Activated CD8-positive, alpha-beta T cell treated with anti-CD3 and anti-CD28 coated beads for 36 hours (primary cell): ENCODE data around the gene RRM2. TPM values are rescaled to one million over a fixed set of nuclear protein-coding genes. Genes with fewer than 3 reads are reported as not detected.

Experiments
- ATAC-seq: fragments of 200-7000 bp; cut with Tn5 transposase; one replicate; pipeline ENCODE4 v1.10.0; 2021; ENCODE audit warnings: mild to moderate bottlenecking, moderate library complexity
- CTCF ChIA-PET: fragments of 350-600 bp; sonication (Branson Sonifier 250); formaldehyde crosslinking; loops from one replicate; lab custom pipeline; 2021; ENCODE audit warnings: antibody characterized with exemption; lab: Charles Lee
- POLR2A ChIA-PET: fragments of 350-600 bp; sonication (Branson Sonifier 250); formaldehyde crosslinking; loops from one replicate; lab custom pipeline; 2021; ENCODE audit warnings: antibody characterized with exemption; lab: Charles Lee
- DNase-seq: peaks from one replicate; pipeline ENCODE4 v3.0.0-alpha.2; 2020
- H3K27ac Mint-ChIP-seq: one replicate; pipeline ENCODE4 v1.8.0; 2021; ENCODE audit warnings: mild to moderate bottlenecking, mixed read lengths
- H3K27me3 Mint-ChIP-seq: one replicate; pipeline ENCODE4 v1.8.0; 2021; ENCODE audit warnings: mixed read lengths
- H3K36me3 Mint-ChIP-seq: one replicate; pipeline ENCODE4 v1.8.0; 2021; ENCODE audit warnings: low read depth, mixed read lengths
- H3K4me1 Mint-ChIP-seq: one replicate; pipeline ENCODE4 v1.8.0; 2021; ENCODE audit warnings: low read depth, mixed read lengths
- H3K4me3 Mint-ChIP-seq: one replicate; pipeline ENCODE4 v1.8.0; 2021; ENCODE audit warnings: mild to moderate bottlenecking, moderate library complexity, mixed read lengths
- H3K9me3 Mint-ChIP-seq: one replicate; pipeline ENCODE4 v1.8.0; 2021; ENCODE audit warnings: mixed read lengths
- intact Hi-C: fragments of 100-400 bp; cut with micrococcal nuclease; formaldehyde crosslinking; loops from one replicate; pipeline ENCODE4 v1.10.0; 2022
- total RNA-seq, 2 experiments: library from RNA; stranded (reverse); gene quantifications; one replicate each; pipeline ENCODE4 v1.2.3, GENCODE V29; 2021
- TF ChIP-seq, protein P1 (sequence below): fragments of 200-600 bp; IDR thresholded peaks from one replicate; pipeline ENCODE4 v1.8.0; 2022; ENCODE audit warnings: antibody characterized with exemption, mild to moderate bottlenecking

RRM2 gene
- total RNA-seq, 2 experiments from 2014 or later, result 368 to 396 TPM

DNA sequence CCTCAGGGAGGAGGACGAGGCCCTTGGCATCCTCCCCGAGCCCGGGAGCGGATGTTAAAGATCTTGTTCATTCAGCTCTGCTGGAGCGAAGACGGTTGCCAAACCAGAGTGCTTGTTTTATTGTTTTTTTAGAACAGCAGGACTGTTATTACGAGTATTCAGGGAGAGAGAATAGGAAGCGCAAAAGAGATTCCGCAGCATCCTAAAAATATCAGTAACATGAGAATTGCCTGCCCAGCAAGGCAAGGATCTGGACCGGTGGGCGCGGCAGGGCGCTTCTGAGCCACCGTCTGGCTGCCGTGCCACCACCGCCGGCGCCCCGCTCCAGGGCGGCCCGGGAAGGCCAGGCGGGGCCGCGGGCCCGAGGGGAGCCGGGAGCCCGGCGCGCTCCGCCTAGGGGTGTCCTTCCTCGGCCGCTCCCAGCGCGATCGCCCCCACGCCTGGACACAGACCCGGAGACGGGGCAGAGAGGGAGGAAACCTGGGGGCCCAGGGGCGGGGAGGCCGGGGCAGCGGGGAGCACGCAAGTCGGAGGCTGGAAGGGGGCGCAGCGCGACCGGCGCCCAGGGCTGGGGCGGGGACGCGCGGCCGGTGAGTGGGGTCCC, 43.2 kb upstream of the RRM2 start:
- ATAC-seq (peak; percentile 26), DNase-seq (peak; percentile 26)
- Mint-ChIP-seq H3K27ac (no peak overlapping the region), H3K4me3 (peak overlapping the region; percentile 66), H3K36me3 (no peaks in the 10 kb centered on the region), H3K27me3 (peaks cover 67% of the 10 kb centered on the region), H3K4me1 (peaks cover 24% of the 10 kb centered on the region), H3K9me3 (no peaks in the 10 kb centered on the region)
- intact Hi-C loops, result no loop called here
- ChIA-PET CTCF (interaction anchor here (0.9 to 2.2 kb wide), 7 partner anchors 11 to 356 kb away, joined by 3 to 15 read pairs (median 4); no protein-coding TSS in a partner anchor), POLR2A (interaction anchor here (0.7 to 1.2 kb wide), 2 partner anchors 30 to 44 kb away, joined by 3 to 4 read pairs; partner anchors contain the start of gene RRM2)
- TF ChIP-seq, protein P1, sequence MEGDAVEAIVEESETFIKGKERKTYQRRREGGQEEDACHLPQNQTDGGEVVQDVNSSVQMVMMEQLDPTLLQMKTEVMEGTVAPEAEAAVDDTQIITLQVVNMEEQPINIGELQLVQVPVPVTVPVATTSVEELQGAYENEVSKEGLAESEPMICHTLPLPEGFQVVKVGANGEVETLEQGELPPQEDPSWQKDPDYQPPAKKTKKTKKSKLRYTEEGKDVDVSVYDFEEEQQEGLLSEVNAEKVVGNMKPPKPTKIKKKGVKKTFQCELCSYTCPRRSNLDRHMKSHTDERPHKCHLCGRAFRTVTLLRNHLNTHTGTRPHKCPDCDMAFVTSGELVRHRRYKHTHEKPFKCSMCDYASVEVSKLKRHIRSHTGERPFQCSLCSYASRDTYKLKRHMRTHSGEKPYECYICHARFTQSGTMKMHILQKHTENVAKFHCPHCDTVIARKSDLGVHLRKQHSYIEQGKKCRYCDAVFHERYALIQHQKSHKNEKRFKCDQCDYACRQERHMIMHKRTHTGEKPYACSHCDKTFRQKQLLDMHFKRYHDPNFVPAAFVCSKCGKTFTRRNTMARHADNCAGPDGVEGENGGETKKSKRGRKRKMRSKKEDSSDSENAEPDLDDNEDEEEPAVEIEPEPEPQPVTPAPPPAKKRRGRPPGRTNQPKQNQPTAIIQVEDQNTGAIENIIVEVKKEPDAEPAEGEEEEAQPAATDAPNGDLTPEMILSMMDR, result no peak

DNA sequence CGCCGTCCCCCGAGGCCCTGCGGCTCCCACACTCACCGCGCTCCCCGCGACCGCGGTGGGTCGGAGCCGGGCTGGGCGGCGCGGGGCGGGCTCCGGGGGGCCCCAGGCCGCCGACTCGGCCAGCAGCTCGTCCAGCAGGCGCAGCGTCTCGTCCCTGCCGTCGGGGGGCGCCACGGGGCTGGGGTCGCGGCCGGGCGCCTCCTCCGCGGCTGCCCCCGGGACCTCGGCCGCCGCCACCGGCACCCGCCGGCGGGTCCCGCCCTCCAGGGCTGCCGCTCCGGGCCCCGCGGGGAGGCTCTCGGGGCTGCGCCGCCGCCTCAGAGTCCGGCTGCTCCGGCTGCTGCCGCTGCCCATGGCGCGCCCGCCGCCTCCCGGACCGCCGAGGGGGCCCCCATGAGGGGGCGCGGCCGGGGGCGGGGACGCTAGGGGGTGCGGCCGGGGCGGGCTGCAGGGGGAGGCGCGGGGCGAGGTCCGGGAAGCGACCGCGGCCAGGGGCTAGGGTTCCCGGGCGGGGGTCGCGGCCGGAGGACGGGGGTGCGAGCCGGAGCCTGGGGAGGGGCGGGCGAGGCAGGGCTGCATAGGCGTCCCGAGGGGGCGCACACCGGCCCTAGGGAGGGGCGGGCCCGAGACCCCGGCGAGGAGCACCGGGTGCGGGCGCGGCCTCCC, 42.5 kb upstream of the RRM2 start, which contains the start of gene CYS1:
CYS1 (minus strand) TSS at position 542 of the 666 bp plus-strand sequence; CDS start at position 354, 188 bp downstream.
- Mint-ChIP-seq H3K36me3 (no peaks in the 10 kb centered on the region), H3K27me3 (peaks cover 69% of the 10 kb centered on the region), H3K27ac (no peak within 1 kb of the TSS), H3K4me3 (peak within 1 kb of the TSS; percentile 66), H3K9me3 (no peaks in the 10 kb centered on the region), H3K4me1 (peaks cover 26% of the 10 kb centered on the region)
- ATAC-seq (peak; percentile 55), DNase-seq (peak; percentile 35)
- TF ChIP-seq, protein P1, result no peak
- POLR2A ChIA-PET, result interaction anchor here (1.3 kb wide), 1 partner anchor 10 kb away, joined by 3 read pairs; no protein-coding TSS in a partner anchor
- CTCF ChIA-PET, result interaction anchor here (1.2 to 3.7 kb wide), 5 partner anchors 8 to 355 kb away, joined by 4 to 34 read pairs (median 8); no protein-coding TSS in a partner anchor
- intact Hi-C loops, result loop anchor here (5.0 kb wide), 1 partner anchor 42 kb away; the partner anchor contains the start of gene RRM2

DNA sequence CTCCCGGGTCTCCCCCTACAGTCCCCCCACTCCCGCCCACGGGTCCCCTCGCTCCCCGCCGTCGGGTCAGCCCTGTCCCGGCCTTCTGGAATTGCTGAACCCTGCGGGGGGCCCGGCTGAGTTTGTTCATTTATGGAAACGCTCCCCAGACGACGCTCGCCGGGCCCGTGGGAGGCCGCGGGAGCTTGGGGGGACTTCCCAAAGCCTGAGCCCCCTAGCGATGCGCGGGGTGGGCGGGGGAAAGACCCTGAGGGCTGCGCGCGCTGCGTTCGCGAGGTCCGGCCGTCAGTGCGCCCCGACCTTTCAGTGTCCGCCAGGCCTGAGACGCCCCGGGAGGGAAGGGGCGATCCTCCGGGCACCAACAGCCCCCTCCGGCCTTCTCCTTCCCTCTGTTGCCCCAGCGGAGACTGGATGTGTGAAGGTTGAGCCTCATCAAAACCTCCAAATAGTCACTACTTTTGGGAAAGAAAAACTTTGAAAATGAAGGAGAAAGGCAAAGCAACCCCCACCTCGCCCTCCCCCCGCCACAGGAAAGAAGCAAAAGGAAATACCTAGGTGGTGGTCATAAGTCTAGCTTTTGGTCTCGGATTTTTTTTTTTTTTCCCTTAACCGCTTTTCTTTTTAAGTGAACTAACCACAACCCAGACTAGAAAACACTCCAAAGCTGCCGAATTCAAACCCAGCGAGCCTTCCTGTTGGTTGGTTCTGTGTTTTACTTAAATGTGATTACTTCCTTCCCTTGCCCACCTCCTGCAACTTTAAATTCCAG, 41.8 kb upstream of the RRM2 start:
- H3K4me1 Mint-ChIP-seq, result peaks cover 26% of the 10 kb centered on the region
- intact Hi-C loops, result loop anchor here (5.0 kb wide), 1 partner anchor 42 kb away; the partner anchor contains the start of gene RRM2
- POLR2A ChIA-PET, result interaction anchor here (0.7 to 1.3 kb wide), 3 partner anchors 9 to 631 kb away, joined by 3 to 4 read pairs (median 3); no protein-coding TSS in a partner anchor
- TF ChIP-seq, protein P1, result no peak
- CTCF ChIA-PET, result interaction anchor here (2.8 to 3.7 kb wide), 2 partner anchors 9 to 12 kb away, joined by 8 to 34 read pairs; no protein-coding TSS in a partner anchor
- ATAC-seq (peak; percentile 52), DNase-seq (peak; percentile 46)
- H3K27me3 Mint-ChIP-seq, result peaks cover 69% of the 10 kb centered on the region
- no peaks in the 10 kb centered on the region for H3K9me3 Mint-ChIP-seq
- no peaks in the 10 kb centered on the region for H3K36me3 Mint-ChIP-seq
- peak overlapping the region; percentile 60 for H3K4me3 Mint-ChIP-seq
- no peak overlapping the region for H3K27ac Mint-ChIP-seq

DNA sequence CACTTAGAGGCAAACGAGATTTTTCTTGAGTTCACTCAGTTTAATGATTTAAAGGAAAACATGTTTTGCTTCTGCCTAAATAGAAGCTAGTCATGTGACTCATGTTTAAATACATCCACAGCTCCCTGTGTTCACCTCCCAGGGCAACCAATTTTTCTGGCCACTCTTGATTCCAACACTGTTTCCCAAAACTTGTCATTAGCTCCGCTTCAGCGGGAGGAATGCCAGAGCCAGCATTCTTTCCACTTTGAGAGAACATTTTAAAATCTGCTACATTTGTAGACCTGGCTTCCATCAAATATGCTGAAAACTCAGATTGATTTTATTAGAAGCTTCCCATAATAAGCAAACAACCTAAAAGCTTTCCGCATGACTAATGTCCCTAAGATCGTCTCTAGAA, 39.5 kb upstream of the RRM2 start:
- ChIA-PET CTCF (interaction anchor here (0.7 to 3.7 kb wide), 9 partner anchors 8 to 352 kb away, joined by 3 to 34 read pairs (median 4); no protein-coding TSS in a partner anchor), POLR2A (interaction anchor here (0.6 to 1.4 kb wide), 6 partner anchors 11 to 717 kb away, joined by 3 to 4 read pairs (median 3); no protein-coding TSS in a partner anchor)
- TF ChIP-seq, protein P1, result no peak
- no peak for DNase-seq
- no peak overlapping the region for H3K27ac Mint-ChIP-seq
- no peaks in the 10 kb centered on the region for H3K9me3 Mint-ChIP-seq
- H3K27me3 Mint-ChIP-seq, result peaks cover 64% of the 10 kb centered on the region
- no peak overlapping the region for H3K4me3 Mint-ChIP-seq
- intact Hi-C loops, result loop anchor here (5.0 kb wide), 1 partner anchor 39 kb away; the partner anchor contains the start of gene RRM2
- ATAC-seq, result no peak
- H3K36me3 Mint-ChIP-seq, result no peaks in the 10 kb centered on the region
- peaks cover 23% of the 10 kb centered on the region for H3K4me1 Mint-ChIP-seq
